ENCODE measurements around the gene PRIM1. TPM values are rescaled to one million over a fixed set of nuclear protein-coding genes. Genes with fewer than 3 reads are reported as not detected.

Gene PRIM1
- total and polyA plus RNA-seq, 8 donors: 4.3 to 45.5 (median 5.7) TPM; not detected in 1

GRCh38 chr12:56773113-56773512, 21.0 kb upstream of the PRIM1 start:
- Histone ChIP-seq H3K4me1 (peaks cover 0 to 9% (median 5%) of the 10 kb centered on the region in 4 donors), H3K4me3 (no peak overlapping the region), H3K36me3 (no peaks in the 10 kb centered on the region), H3K27me3 (no peaks in the 10 kb centered on the region), H3K27ac (no peak overlapping the region), H3K9me3 (no peaks in the 10 kb centered on the region)
- TF ChIP-seq POLR2A (IDR thresholded peaks at IDR 0.05): no peak
- TF ChIP-seq EP300 (IDR thresholded peaks at IDR 0.05): no peak
- TF ChIP-seq POLR2AphosphoS5 (IDR thresholded peaks at IDR 0.05): no peak
- TF ChIP-seq CTCF (IDR thresholded peaks at IDR 0.05): no peak
- intact Hi-C loops (cut with DNase I; ENCODE audit: low total_unique reads): no loop called here
- 79 to 89% (median 84%) methylated on average over 2 of the region's 2 CpGs for WGBS, 5 donors
- no peak for DNase-seq

- intact Hi-C loops (cut with DNase I; ENCODE audit: low total_unique reads): no loop called here
- Histone ChIP-seq H3K27me3 (no peaks in the 10 kb centered on the region), H3K27ac (no peak overlapping the region), H3K4me3 (no peak overlapping the region), H3K9me3 (no peaks in the 10 kb centered on the region), H3K36me3 (no peaks in the 10 kb centered on the region), H3K4me1 (peaks cover 0 to 9% (median 5%) of the 10 kb centered on the region in 4 donors)
- DNase-seq: no peak
- no peak for TF ChIP-seq POLR2A (IDR thresholded peaks at IDR 0.05)
- no peak for TF ChIP-seq POLR2AphosphoS5 (IDR thresholded peaks at IDR 0.05)
- TF ChIP-seq CTCF (IDR thresholded peaks at IDR 0.05): no peak
- WGBS, 5 donors: 64 to 91% (median 83%) methylated on average over 5 of the region's 5 CpGs
Observed at GRCh38 chr12:56772625-56773024, 20.5 kb upstream of the PRIM1 start.

GRCh38 chr12:56769868-56770267, 17.7 kb upstream of the PRIM1 start:
- intact Hi-C loops (cut with DNase I; ENCODE audit: low total_unique reads): no loop called here
- 70 to 86% (median 75%) methylated on average over 3 of the region's 3 CpGs for WGBS, 5 donors
- Histone ChIP-seq H3K4me3 (no peak overlapping the region), H3K27me3 (no peaks in the 10 kb centered on the region), H3K9me3 (no peaks in the 10 kb centered on the region), H3K4me1 (peaks cover 0 to 9% (median 5%) of the 10 kb centered on the region in 4 donors), H3K27ac (no peak overlapping the region), H3K36me3 (no peaks in the 10 kb centered on the region)
- no peak for DNase-seq
- no peak for TF ChIP-seq POLR2AphosphoS5 (IDR thresholded peaks at IDR 0.05)
- TF ChIP-seq POLR2A (IDR thresholded peaks at IDR 0.05): no peak
- no peak for TF ChIP-seq EP300 (IDR thresholded peaks at IDR 0.05)
- TF ChIP-seq CTCF (IDR thresholded peaks at IDR 0.05): no peak

GRCh38 chr12:56768424-56768823, 16.3 kb upstream of the PRIM1 start:
- H3K36me3 ChIP-seq: no peaks in the 10 kb centered on the region
- H3K27ac ChIP-seq: no peak overlapping the region
- no peak for TF ChIP-seq EP300 (IDR thresholded peaks at IDR 0.05)
- TF ChIP-seq POLR2A (IDR thresholded peaks at IDR 0.05): no peak
- no peak for TF ChIP-seq CTCF (IDR thresholded peaks at IDR 0.05)
- no peak for TF ChIP-seq POLR2AphosphoS5 (IDR thresholded peaks at IDR 0.05)
- H3K4me1 ChIP-seq: peaks cover 0 to 9% (median 5%) of the 10 kb centered on the region in 4 donors
- WGBS, 5 donors: 44 to 63% (median 58%) methylated on average over 5 of the region's 5 CpGs
- H3K9me3 ChIP-seq: no peaks in the 10 kb centered on the region
- no peaks in the 10 kb centered on the region for H3K27me3 ChIP-seq
- intact Hi-C loops (cut with DNase I; ENCODE audit: low total_unique reads): no loop called here
- DNase-seq: no peak
- H3K4me3 ChIP-seq: no peak overlapping the region

All from stomach (tissue), 9 donors.